ENCODE results near the gene ESR2.

ESR2 gene

GRCh38 chr14:64193821-64194220, 100.3 kb downstream of the ESR2 start:
- peaks cover 0 to 11% (median 6%) of the 10 kb centered on the region in 4 donors for H3K4me1 ChIP-seq
- no peak for TF ChIP-seq CTCF (IDR thresholded peaks at IDR 0.05)

GRCh38 chr14:64191756-64192155, 102.4 kb downstream of the ESR2 start:
- Histone ChIP-seq H3K4me1 (peaks cover 0 to 9% (median 3%) of the 10 kb centered on the region in 4 donors), H3K9me3 (no peaks in the 10 kb centered on the region), H3K27me3 (no peaks in the 10 kb centered on the region), H3K4me3 (no peak overlapping the region), H3K36me3 (peaks cover 27 to 62% (median 50%) of the 10 kb centered on the region in 3 donors), H3K27ac (no peak overlapping the region)
- DNase-seq: no peak
- intact Hi-C loops (cut with DNase I; ENCODE audit: low total_unique reads): no loop called here
- no peak for TF ChIP-seq CTCF (IDR thresholded peaks at IDR 0.05)

More at GRCh38 chr14:64193821-64194220, 100.3 kb downstream of the ESR2 start:
- no peak for DNase-seq
- Histone ChIP-seq H3K36me3 (peaks cover 20 to 43% (median 30%) of the 10 kb centered on the region in 3 donors), H3K9me3 (no peaks in the 10 kb centered on the region), H3K4me3 (no peak overlapping the region), H3K27me3 (no peaks in the 10 kb centered on the region), H3K27ac (no peak overlapping the region)
- intact Hi-C loops (cut with DNase I; ENCODE audit: low total_unique reads): no loop called here

GRCh38 chr14:64190974-64191502, 103.1 kb downstream of the ESR2 start:
- no peak for DNase-seq
- peaks cover 27 to 68% (median 56%) of the 10 kb centered on the region in 3 donors for H3K36me3 ChIP-seq
- no peaks in the 10 kb centered on the region for H3K9me3 ChIP-seq
- TF ChIP-seq CTCF (IDR thresholded peaks at IDR 0.05): no peak
- intact Hi-C loops (cut with DNase I; ENCODE audit: low total_unique reads): no loop called here
- no peak overlapping the region for H3K4me3 ChIP-seq
- H3K4me1 ChIP-seq: peaks cover 0 to 2% (median 0%) of the 10 kb centered on the region in 4 donors
- H3K27ac ChIP-seq: no peak overlapping the region
- no peaks in the 10 kb centered on the region for H3K27me3 ChIP-seq

- no peak for DNase-seq
- no peaks in the 10 kb centered on the region for H3K27me3 ChIP-seq
- intact Hi-C loops (cut with DNase I; ENCODE audit: low total_unique reads): no loop called here
- no peaks in the 10 kb centered on the region for H3K9me3 ChIP-seq
- H3K36me3 ChIP-seq: peaks cover 35 to 82% (median 51%) of the 10 kb centered on the region in 3 donors
- H3K4me3 ChIP-seq: no peak overlapping the region
- no peak overlapping the region for H3K27ac ChIP-seq
- TF ChIP-seq CTCF (IDR thresholded peaks at IDR 0.05): no peak
- no peaks in the 10 kb centered on the region for H3K4me1 ChIP-seq
These were observed 106.8 kb downstream of the ESR2 start for GRCh38 chr14:64187331-64187730.

GRCh38 chr14:64186231-64187129, 107.7 kb downstream of the ESR2 start:
- Histone ChIP-seq H3K9me3 (no peaks in the 10 kb centered on the region), H3K27me3 (no peaks in the 10 kb centered on the region), H3K27ac (no peak overlapping the region), H3K4me3 (no peak overlapping the region), H3K36me3 (peaks cover 35 to 78% (median 50%) of the 10 kb centered on the region in 3 donors), H3K4me1 (no peaks in the 10 kb centered on the region)
- intact Hi-C loops (cut with DNase I; ENCODE audit: low total_unique reads): no loop called here
- DNase-seq: no peak
- TF ChIP-seq CTCF (IDR thresholded peaks at IDR 0.05): no peak

Data from tibial artery (tissue), 4 donors.